ENCODE data around the gene SFXN3. TPM values are rescaled to one million over a fixed set of nuclear protein-coding genes. Genes with fewer than 3 reads are reported as not detected.

The SFXN3 gene, protein sequence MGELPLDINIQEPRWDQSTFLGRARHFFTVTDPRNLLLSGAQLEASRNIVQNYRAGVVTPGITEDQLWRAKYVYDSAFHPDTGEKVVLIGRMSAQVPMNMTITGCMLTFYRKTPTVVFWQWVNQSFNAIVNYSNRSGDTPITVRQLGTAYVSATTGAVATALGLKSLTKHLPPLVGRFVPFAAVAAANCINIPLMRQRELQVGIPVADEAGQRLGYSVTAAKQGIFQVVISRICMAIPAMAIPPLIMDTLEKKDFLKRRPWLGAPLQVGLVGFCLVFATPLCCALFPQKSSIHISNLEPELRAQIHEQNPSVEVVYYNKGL
- total RNA-seq = 10 to 100 TPM; 14.7 to 22.0 TPM
- long read RNA-seq, partial matches to known transcripts = 2 of 8 reads
- long read RNA-seq, other reads (novel, unspliced or antisense) = 3 of 8 reads

DNA sequence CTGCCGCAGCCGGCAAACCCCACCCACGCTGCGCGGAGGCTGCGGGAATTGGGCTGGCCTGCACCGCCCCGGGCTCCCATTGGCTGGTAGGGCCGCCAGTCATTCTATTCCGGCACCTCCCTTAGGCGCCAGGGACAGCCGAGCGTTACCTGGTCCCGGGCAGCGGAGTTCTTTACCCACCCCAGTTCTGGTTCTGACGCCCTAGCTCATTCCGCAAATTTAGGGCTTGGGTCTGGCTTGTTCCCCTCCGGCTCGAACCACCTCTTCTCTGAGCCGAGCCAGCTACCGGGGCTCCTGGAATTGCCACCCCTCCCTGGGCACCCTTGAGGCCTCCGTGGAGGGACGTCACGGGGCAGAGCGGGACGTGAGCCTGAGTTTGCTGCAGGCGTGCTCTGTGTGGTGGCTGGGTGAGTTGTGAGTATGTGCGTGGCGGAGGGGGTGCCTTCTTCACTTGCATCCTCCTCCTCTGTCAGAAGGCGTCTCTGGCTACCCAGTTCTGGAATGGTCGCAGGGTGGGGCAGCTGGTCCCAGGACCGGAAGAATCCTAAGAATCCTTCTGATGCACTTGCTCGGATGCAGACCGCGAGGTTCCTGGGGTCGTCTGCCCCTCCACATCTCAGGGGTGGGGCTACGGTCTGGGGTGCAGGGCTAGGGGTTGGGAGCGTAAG is at the start of gene SFXN3, which contains the start of gene PDZD7:
Gene SFXN3, plus strand, starts transcription at position 107 of the 668 bp plus-strand sequence. CDS start 3,461 bp downstream, outside the sequence.
Gene PDZD7, minus strand, starts transcription at position 2 of the 668 bp plus-strand sequence. CDS start 910 bp downstream, outside the sequence.
- intact Hi-C loops (cut with DNase I, micrococcal nuclease) = no loop called here
- DNase-seq = peak; percentile 96 to 98
- peak; percentile 87 for ATAC-seq

DNA sequence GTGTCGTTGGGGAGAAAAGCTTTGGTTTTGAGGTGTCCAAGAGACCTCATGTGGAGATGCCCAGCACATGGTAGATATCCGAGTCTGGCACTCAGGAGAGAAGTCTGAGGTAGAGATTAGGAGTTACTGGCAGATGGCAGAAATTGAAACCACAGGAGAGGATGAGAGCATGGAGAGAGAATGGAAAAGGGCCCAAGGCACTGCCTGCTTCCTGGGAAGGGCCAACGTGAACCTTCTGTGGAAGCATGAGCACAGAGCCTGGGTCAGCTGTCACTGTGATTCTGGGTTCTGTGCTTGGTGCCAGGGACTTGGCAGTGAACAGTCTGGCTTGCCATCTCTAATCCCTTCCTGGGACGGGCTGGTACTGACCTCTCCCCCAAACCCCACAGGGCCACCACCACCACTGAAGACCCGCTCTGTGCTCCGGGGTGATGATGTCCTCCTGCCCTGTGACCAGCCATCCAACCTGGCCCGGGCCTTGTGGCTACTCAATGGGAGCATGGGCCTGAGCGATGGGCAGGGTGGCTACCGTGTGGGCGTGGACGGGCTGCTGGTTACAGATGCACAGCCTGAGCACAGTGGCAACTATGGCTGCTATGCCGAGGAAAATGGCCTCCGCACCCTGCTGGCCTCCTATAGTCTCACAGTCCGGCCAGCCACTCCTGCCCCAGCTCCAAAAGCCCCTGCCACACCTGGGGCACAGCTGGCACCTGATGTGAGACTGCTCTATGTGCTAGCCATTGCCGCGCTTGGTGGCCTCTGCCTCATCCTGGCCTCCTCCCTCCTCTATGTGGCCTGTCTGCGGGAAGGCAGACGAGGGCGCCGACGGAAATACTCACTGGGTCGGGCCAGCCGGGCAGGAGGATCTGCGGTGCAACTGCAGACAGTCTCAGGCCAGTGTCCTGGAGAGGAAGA is 47.9 kb upstream of the SFXN3 start:
- peak in 1 of 2 donors; percentile 5 for DNase-seq
- no peak for ATAC-seq
- intact Hi-C loops (cut with DNase I, micrococcal nuclease) = no loop called here

DNA sequence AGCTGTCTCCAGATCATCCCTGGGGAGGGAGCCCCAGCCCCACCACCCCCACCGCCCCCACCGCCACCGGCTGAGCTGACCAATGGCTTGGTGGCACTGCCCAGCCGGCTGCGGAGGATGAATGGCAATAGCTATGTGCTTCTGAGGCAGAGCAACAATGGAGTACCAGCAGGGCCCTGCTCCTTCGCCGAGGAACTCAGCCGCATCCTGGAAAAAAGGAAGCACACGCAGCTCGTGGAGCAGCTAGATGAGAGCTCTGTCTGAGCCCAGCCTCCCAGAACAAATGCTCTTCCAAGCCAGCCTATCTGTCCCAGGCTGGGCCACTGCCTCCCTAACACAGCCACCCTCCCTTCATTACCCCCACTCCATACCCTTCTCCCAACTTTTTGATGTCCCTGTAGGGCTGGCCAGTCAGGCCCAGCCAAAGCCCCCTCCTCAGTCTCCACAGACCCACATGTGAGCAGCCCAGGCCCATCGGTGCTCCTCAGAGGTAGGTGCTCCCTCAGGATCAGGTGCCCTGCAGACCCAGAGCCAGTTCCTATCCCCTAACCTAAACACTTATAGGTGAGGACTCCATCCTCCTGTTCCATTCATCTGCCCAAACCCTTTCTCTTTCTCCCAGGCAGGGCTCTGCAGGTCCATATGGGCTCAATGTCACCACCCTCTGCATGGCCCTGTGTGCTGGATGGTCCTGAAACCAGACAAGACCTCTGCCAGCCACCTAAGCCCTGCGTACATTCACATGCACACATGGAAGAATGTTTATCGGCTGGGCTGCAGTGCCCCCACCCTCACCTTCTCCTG is 47.0 kb upstream of the SFXN3 start:
- ATAC-seq (no peak), DNase-seq (peak; percentile 6 to 23)
- intact Hi-C loops (cut with DNase I, micrococcal nuclease) = no loop called here

DNA sequence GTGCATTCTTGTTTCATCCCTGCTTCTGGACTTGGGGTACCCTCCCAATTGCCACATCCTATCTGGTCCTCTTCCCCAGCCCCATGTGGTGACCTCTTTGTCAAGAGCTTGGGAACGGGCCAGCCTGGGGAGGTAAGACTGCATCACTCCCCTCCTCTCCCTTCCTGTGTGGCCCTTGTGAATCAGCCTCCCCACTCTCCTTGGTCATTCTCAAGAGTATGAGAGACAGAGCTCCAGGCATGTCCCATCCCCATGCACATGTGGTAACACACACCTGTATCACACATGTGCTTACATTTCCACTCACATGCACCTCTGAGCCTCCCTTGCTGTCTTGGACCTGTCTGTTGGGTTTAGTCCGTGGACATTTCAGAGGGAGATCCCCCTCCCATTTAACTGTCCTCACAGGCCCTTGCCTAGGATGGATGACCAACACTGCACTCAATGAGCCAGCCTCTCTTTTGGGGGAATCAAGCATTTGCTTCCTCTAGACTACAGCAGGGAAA is 46.3 kb upstream of the SFXN3 start:
- intact Hi-C loops (cut with DNase I, micrococcal nuclease) = no loop called here
- peak; percentile 5 to 14 for DNase-seq
- ATAC-seq = no peak

DNA sequence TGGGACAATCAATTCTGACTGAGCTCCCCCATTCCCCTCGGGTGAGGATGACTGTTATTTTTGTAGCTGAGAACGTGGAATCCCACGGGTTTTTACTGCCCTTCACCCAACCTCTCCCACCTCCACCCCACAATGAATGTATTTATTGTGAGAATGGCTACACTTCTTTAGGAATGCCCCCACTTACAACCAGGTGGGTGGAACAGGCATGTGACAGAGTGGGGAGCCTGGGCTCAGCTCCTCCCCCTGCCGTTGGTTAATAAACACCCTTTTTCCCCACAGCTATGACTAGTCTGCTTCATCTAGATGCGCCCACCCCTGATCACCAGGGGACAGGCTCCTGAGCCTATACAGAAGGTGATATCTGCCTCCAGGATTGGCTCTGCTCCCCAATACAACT is 45.7 kb upstream of the SFXN3 start:
- DNase-seq = peak in 1 of 2 donors; percentile 18

DNA sequence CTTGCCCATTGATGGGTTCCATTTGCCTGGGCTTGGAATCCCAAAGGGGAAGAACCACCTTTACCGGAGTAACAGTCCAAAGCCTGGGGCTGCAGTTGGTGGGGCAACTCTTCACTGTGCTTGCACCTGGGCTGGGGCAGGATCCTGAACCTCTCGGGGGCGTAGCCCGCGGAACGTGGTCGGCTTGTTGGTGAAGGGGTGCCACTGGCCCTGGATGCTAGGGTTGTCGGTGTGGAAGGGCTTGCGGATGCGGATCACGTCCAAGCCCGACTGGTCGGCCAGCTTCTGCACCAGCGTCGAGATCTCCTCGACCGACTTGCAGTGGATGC is 44.4 kb upstream of the SFXN3 start:
- DNase-seq = peak in 1 of 2 donors; percentile 34
- intact Hi-C loops (cut with DNase I, micrococcal nuclease) = no loop called here
- ATAC-seq = peak; percentile 18

More for the DNA sequence above, 45.7 kb upstream of the SFXN3 start:
- intact Hi-C loops (cut with DNase I, micrococcal nuclease) = no loop called here
- ATAC-seq = no peak

DNA sequence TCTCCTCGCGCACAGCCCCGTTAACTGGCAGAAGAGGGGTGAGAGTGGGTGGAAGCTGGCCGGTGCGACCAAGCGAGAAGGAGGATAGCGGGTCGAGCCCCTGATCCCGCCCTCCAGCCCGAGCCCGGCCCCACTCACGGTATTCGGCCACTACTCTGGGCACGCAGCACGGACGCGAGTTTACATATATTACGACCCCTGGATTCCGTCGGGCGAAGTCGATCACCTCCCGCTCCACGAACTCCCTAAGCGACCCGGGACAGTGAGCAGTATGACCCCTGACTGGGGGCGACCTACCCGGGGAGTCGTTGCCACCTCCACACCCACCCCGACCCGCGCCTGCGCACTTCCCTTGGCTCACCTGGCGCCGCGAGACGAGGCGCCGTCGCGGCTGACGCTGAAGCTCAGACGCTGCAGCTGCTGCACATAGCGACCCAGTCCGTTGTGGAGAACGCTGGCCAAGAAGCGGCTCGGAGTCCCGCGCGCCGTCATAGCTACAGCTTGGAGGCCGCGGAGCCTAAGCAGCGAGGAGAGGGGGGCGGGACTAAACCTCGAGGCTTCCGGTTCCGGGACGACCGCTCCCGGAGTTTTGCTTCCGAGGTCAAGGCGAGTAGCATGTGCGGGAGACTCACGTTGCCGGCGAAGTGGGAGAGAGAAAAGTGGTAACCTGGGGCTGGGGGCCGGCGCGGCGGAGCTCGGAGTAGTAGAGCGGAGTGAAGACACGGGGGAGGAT is 43.9 kb upstream of the SFXN3 start, which contains the start of the genes MRPL43 and TWNK:
Gene MRPL43, minus strand, starts transcription at position 546 of the 733 bp plus-strand sequence. Its CDS starts 54 bp downstream, at position 492.
Gene TWNK, plus strand, starts transcription at position 592 of the 733 bp plus-strand sequence. CDS start 668 bp downstream, outside the sequence.
- ATAC-seq = peak; percentile 80
- DNase-seq = peak; percentile 81 to 93
- intact Hi-C loops (cut with DNase I, micrococcal nuclease) = no loop called here

DNA sequence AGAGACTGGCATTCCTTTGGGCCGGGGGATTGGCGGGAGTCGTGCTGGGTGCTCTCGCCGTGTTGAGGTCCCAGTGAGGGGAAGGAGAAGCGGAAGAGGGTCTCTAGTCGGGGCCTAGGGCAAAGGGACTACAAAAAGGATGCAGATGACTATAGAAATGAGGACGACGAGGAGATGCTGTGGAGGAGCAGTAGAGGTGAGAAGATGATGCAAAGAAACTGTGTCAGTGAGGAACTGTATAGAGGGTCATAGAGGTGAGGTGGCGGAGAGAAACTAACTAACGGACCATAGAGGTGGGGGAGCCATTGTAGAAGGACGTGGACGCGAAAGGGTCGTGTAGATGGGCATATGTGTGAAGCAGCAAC is 43.4 kb upstream of the SFXN3 start:
- ATAC-seq = no peak
- intact Hi-C loops (cut with DNase I, micrococcal nuclease) = no loop called here
- no peak for DNase-seq

DNA sequence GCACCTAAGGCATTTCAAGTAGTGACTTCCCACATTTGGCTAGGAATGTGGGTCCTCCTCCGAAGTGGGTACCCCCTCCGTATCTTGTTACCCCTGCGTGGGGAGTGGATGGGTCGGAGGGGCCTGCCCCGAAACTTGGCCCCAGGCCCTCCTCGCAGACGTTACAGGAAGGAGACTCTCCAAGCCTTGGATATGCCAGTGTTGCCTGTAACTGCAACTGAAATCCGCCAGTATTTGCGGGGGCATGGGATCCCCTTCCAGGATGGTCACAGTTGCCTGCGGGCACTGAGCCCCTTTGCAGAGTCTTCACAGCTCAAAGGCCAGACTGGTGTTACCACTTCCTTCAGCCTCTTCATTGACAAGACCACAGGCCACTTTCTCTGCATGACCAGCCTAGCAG is 42.9 kb upstream of the SFXN3 start:
- no peak for ATAC-seq
- intact Hi-C loops (cut with DNase I, micrococcal nuclease) = no loop called here
- no peak for DNase-seq

DNA sequence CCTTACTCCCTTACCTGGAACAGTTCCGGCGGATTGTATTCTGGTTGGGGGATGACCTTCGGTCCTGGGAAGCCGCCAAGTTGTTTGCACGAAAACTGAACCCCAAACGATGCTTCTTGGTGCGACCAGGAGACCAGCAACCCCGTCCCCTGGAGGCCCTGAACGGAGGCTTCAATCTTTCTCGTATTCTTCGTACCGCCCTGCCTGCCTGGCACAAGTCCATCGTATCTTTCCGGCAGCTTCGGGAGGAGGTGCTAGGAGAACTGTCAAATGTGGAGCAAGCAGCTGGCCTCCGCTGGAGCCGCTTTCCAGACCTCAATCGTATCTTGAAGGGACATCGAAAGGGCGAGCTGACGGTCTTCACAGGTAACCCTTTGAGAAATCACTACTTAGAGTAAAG is 41.9 kb upstream of the SFXN3 start:
- DNase-seq (no peak), ATAC-seq (no peak)
- intact Hi-C loops (cut with DNase I, micrococcal nuclease) = no loop called here

DNA sequence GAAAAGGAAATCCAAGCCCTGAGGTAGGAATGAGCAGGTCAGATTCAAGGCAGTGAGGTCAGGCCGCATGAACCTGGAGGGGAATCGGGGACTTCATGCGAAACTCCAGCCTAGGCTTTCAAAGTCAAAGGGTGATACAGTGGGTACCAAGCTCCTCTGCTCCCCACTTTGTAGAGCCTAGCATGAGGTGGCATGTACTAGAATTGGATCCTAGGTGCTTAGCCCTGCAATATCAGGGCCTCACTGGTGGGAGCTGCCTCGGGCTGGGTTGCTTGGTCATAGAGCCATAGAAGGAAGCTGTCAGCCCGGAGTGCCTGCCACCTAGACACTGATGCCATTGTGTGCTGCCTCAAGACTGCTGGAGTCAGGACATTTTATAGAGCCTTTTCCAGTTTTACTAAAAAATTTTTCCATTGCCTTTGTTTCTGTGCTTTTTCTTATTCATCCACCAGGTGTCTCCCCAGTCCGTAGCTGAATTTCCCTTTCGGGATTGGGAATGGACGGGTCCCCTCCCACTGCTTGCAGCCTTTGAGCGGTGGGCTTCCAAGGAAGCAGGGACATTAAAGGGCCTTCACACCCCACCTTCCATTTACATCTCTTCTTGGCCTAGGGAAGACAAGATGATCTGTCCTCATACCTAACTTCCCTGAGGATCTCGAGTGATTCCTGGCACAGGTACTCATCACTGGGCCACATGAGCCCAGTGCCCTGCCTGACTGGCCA is 36.9 kb upstream of the SFXN3 start:
- no peak for DNase-seq
- no peak for ATAC-seq
- intact Hi-C loops (cut with DNase I, micrococcal nuclease) = no loop called here

DNA sequence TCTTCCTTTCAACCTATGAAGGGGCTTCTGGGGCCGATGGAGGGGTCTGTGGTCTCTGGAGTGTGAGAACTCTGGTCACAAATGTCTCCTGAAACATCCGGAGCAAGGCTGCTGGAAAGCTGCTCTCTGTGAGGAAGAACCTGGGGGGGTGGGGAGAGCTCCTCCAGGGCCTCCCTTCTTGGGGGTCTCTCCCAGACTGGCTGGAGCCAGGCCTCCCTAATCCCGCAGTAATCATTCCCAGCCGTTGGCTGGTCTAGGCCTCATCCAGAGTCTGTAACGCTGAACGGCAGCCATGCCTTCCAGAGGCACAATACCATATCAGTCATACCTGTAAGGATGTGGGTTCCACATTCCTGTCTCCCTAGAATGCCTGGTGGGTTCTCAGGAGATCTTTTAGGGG is 35.9 kb upstream of the SFXN3 start:
- intact Hi-C loops (cut with DNase I, micrococcal nuclease) = no loop called here
- ATAC-seq (no peak), DNase-seq (peak in 1 of 2 donors; percentile 27)

DNA sequence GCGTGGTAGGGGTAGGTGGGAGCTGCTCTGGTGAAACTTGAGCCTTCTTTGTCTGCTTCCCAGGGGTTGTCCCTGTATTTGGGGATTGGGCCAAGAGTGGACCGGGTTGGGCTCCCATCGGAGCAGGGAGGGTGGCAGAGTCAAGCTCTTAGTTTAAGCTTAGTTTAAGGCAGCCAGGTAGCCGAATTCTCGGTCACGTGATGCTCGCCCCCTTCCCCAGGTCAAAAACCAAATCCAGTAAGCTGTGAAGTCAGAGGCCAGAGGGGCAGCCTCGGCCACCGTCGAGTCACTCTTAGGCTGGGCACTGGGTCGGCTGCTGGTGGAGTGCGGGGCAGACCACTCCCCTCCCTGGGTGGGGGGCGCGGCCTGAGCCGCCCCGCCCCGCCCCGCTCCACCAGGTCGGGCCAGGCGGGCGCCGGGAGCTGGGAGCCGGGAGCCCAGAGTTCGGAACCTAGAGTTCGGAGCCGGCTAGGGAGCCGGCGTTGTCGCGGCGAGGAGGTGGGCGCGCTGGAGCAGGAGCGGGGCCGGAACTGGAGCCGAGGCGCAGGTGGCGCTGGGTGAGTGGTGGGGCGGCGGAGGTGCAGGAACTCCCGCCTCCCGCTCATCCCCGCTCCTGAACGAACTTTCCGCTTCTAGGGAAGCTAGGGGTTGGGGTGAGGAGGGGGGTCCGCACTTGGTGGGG is 34.2 kb upstream of the SFXN3 start:
- peak; percentile 35 for ATAC-seq
- intact Hi-C loops (cut with DNase I, micrococcal nuclease) = no loop called here
- peak; percentile 58 to 65 for DNase-seq

DNA sequence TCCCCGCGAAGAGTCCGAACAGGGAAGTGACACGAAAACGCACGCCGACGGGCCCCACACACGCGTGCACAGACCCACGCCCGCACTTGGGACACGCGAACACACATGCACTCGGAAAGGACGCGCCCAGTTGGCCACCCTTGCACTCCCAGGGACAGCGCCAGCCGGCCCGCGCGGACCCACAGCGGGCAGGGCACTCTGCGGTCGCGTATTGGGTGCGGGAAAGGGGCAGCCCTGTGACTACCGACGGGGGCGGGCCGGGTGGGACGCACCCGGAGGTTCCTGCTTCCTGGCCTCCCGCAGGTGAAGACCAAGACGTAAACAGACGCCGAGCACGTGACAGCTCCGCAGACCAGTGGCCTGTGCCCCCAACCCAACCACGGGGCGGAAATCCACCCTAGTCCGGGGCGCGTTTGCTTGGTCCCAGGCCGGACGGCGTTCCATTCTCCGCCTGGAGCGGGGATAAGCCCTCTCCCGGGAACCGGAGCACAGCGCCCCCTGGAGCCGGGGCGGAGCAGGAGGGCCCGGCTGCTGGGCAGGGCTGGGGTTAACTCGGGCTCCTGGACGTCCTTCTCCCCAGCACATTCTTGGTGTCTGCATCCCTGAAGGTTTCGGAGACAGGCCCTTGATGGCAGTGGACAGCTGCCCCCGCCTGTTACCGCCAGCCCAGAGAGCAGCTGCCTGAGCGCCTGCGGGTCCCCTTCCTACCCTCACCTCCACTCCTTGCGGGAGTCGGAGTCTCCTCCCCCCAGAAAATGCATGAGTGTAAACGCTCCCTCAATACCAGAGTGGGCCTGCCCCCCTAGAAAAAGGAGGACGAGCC is 33.5 kb upstream of the SFXN3 start:
- ATAC-seq = peak; percentile 63

More for the DNA sequence above, 33.5 kb upstream of the SFXN3 start:
- peak; percentile 85 to 87 for DNase-seq
- intact Hi-C loops (cut with DNase I, micrococcal nuclease) = no loop called here
